ENCODE data around the gene BTG1. TPM values are rescaled to one million over a fixed set of nuclear protein-coding genes. Genes with fewer than 3 reads are reported as not detected.

The BTG1 gene
- polyA plus RNA-seq, 3 donors: 111 to 125 (median 120) TPM

DNA sequence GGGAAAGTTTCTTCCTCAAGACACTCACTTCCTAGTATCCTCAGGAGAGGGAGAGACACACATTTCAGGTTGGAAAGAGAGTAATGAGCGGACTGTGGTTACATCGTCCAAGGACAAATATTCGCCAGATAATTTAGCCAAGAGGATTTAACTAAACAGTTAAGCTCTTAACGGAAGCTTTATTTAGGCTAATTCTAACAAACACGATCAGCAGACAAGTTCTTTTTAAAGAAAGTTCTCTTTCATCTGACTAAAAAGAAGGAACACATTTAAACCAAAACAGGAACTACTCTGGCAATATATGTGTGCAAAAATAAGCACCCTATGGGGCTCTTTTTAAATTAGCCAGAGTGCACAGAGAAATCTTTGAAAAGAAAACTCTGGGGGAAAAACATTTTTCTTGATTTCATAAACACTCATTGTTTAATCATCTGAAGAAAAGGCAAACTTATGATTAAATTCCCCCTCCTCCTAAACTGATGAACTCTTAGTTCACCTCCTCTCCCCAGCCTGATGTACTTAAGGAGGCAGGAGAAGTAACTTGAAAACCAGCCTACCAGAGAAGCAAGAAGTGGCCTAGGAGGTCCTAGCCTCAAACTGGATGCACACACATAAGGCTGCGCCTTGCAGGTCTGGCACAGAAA, 13.3 kb upstream of the BTG1 start:
- no peak for DNase-seq (ENCODE audit: extremely low read depth in 1 of 11, low read depth in 9 of 11, low spot score in 4 of 11)

DNA sequence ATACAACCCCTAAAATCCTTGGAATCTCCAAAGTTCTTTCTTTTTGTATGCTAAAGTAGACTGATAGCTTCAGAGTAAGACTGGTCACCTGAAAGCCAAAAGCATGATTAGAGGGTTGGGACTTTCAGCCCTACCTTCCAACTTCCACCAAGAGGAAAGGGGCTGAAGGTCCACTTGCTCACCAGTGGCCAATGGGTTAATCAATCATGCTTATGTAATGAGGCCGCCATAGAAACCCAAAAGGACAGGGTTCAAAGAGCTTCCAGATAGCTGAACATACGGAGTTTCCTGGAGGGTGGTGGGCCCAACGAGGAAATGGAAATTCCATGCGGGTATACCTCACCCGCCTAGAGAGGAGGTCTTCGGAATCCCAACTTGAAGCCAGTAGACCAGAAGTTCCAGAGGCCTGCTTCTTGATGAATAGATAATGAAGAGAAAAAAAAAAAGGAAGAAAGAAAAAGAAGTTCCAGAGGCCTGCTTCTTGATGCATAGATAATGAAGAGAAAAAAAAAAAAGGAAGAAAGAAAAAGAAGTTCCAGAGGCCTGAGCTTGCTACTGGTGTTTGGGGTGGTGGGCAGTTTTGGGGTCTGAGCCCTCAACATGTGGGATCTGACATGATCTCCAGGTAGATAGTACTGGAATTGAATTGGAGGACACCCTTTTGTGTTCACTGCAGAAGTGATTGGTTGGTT, 11.2 kb upstream of the BTG1 start:
- DNase-seq (ENCODE audit: extremely low read depth in 1 of 11, low read depth in 9 of 11, low spot score in 4 of 11): no peak

DNA sequence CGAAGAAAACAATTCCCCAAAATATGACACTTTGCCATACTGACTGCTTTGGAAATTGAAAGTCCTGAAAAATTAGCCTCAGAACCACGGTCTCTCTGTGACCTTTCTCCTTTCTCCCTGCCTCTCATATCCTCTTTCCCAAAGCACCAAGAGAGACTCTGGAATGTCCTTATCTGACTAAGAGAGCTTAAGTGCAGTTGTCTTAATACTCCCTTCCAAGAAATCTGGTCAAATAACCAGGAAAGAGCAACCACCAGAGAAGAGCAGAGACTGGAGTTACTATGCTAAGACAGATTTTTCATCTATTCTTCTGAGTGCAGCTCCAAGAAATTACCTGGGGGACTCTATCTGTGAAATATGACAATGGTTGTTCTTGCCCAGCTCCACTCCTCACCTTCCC, 10.5 kb upstream of the BTG1 start:
- no peak for DNase-seq (ENCODE audit: extremely low read depth in 1 of 11, low read depth in 9 of 11, low spot score in 4 of 11)

DNA sequence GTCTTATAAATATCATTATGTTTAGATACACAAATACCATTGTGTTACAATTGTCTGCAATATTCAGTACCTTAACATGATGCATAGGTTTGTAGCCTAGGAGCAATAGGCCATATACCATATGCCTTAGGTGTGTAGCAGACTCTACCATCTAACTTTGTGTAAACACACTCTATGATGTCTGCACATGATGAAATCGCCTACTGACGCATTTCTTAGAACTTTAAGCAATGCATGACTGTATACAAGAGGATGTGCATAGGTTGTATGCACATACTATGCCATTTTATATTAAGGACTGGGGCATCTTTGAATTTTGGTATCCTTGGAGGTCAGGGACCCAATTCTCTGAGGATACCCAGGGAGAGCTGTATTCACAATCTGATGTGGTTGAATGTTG, 10.1 kb upstream of the BTG1 start:
- DNase-seq (ENCODE audit: extremely low read depth in 1 of 11, low read depth in 9 of 11, low spot score in 4 of 11): no peak

DNA sequence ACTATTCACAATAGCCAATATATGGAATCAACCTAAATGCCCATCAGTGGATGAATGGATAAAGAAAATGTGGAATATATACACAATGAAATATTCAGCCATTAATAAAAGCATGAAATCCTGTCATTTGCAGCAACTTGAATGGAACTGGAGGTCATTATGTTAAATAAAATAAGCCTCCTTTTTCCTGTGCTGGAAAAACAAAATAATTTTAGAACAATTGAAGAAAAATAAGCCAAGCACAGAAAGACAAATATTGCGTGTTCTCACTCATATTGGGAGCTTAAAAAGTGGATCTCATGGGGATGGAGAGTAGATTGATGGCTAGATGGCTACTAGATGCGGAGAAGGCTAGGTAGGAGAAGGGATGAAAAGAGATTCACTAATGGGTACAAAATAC, 6.3 kb upstream of the BTG1 start:
- DNase-seq (ENCODE audit: extremely low read depth in 1 of 11, low read depth in 9 of 11, low spot score in 4 of 11): no peak

DNA sequence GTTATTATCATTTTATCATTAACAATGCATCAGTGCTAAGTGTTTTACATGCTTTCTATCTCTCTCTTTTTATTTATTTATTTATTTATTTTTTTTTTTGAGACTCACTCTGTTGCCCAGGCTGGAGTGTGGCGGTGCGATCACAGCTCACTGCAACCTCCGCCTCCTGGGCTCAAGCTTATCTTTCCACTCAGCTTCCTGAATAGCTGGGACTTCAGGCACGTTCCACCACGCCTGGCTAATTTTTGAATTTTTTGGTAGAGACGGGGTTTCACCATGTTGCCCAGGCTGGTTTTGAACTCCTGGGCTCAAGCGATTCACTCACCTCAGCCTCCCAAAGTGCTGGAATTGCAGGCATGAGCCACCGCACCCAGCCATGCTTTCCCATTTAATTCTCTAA, 3.9 kb upstream of the BTG1 start:
- no peak for DNase-seq (ENCODE audit: extremely low read depth in 1 of 11, low read depth in 9 of 11, low spot score in 4 of 11)

DNA sequence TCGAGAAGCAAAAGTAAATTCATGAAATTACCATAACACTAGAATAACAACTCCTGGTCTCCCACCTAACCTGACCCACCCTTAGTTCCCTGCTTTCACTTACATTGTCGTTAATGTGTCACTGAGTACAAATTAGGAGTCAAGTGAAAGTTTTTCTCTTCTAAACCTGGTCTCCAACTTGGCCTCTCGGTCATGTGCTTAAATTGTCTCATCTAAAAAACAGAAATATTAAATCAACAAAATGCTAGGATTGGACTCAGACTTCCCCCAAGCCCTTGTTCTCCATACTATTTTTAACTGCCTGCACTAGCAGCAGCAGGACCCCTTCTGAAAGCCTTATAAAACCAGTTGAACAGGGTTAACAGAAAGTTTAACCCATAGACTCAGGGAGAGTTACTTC, 1.8 kb upstream of the BTG1 start:
- DNase-seq (ENCODE audit: extremely low read depth in 1 of 11, low read depth in 9 of 11, low spot score in 4 of 11): peak in 5 of 11 donors; percentile 38 to 72 (median 40)

DNA sequence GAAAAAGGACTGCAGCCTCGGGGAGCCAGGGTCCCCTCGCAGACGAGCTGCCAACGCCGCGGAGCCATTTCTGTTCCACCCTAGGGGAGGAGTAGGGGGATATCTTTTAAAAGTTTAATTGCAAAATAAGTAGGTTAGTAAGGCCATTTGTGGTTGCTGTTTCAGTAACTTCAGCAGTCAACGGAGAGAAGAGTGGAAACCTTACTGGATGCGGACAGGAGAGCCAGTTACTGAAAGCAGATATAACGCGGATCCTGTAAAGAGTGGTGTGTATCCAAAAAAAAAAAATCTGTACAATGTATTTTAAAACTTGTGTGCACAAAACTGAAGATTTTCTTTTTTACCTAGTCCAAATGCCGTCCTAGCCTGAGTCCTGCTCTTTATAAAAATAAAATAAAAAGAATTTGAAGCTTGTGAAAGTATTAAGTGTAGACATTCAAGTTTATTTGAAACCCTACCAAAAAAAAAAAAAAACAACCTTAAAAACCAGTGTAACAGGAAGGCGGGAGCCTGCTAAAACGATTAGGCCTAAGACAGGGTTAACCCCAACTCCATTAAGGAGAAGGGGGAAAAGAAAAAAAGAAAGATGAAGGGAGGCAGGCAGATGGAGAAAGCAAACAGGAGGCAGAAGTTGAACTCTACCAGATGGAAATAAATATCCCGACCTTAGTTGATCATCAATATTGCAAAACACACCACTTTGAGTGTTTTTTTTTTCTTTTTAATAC, 1.0 kb upstream of the BTG1 start:
- DNase-seq (ENCODE audit: extremely low read depth in 1 of 11, low read depth in 9 of 11, low spot score in 4 of 11): peak in 1 of 11 donors; percentile 38

DNA sequence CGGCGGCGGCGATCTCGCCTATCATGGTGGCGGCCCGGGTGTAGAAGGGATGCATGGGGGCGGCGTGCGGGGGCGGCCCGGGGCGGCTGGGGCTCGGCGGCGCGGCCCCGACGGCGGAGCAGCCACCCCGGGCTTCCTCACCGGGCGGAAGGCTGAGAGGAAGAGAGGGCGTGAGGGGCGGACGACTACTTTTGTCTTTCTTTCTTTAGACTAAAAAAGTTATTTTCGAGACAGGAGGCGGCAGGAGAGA, 240 bp downstream of the BTG1 start:
- no peak for DNase-seq (ENCODE audit: extremely low read depth in 1 of 11, low read depth in 9 of 11, low spot score in 4 of 11)

DNA sequence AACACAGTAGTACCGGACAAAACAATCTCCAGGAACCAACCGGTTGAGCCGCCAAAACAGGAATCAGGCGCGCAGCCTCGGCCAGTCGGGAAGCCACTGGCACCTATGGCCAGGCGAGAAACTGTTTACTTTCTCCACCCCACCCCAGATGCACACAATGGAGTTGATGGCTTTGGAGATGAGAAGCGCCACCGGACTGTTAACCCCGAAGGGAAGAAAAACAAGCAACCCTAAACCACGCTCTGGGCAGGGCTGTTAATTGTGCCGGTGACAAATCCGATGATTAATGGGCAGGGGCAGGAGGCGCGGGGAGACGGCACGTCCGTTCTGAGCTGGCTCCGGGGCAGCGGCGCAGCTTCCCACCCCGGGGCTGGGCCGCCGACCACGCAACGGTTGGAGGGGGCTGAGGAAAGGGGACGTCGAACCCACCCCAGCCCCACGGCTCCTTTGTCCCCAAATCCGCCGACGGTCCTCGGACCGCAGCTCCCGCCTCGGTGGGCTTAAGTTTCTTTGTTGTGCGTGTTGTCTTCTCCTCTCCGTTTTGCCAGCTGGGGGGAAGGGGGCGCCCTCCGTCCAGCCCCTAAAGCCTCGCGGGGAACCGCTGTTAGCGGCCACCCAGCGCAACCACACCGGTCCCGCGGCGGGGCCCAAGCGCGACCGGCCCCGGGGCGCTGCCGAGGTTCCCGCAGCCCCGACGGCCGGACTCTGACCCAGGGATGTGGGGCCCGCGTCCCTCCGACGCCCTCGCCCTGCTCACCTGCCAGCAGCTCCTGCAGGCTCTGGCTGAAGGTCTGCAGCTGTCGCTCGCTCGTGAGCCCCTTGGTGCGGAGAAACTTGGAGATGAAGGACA, 790 bp downstream of the BTG1 start:
- peak in 6 of 11 donors; percentile 42 to 72 (median 60) for DNase-seq (ENCODE audit: extremely low read depth in 1 of 11, low read depth in 9 of 11, low spot score in 4 of 11)

DNA sequence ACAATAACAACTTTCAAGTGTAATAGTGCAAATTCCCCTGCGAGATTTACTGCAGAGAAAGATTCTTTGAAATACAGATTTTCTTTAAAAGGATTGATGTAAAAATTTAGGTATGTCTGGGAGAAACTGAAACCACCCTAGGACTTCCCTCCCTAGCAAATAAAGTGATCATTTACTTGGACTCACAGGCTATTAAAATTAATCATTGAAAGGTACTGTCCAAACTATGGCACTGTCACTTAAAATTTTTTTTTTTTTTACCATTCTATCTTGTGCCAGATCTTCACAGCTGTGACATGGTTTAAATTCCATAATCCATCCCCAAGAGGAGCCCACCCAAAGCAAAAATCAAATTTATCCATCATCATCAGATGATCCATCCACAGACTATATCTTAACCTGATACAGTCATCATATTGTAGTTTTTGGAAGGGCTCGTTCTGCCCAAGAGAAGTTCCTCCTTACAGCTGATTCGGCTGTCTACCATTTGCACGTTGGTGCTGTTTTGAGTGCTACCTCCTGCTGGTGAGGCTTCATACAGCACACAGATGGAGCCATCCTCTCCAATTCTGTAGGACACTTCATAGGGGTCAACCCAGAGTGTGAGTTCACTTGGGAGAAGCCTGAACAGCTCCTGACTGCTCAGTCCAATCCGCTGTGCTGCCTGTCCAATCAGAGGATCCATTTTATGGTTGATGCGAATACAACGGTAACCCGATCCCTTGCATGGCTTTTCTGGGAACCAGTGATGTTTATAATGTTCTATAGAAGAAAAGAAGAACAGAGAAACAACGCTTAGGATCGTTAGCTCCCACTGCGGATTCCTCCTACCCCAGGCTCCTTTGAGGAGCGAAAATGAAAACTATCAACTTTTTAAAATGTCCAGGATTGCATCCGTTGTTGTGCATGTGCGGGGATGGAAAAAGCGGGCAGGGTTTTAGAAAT, 1.7 kb downstream of the BTG1 start:
- DNase-seq (ENCODE audit: extremely low read depth in 1 of 11, low read depth in 9 of 11, low spot score in 4 of 11): peak in 10 of 11 donors; percentile 63 to 90 (median 78)

DNA sequence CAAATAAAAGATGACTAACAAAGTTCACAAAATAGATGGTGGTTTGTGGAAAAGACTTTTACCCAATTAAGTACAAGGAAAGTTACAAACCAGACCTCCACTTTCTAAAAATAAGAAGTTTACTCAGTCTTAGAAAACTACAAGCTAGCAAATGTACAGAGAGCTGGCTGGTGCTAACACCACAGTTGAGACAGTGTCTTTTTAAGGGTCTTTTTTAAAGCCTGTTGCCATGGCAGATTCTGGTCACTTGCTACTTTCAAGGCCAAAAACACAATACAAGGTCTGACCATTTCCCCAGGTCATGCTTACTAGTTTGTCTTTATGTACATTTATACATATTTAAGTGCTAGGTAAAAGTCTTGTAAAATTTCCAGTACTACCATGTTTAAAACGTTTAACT, 2.4 kb downstream of the BTG1 start:
- DNase-seq (ENCODE audit: extremely low read depth in 1 of 11, low read depth in 9 of 11, low spot score in 4 of 11): no peak

DNA sequence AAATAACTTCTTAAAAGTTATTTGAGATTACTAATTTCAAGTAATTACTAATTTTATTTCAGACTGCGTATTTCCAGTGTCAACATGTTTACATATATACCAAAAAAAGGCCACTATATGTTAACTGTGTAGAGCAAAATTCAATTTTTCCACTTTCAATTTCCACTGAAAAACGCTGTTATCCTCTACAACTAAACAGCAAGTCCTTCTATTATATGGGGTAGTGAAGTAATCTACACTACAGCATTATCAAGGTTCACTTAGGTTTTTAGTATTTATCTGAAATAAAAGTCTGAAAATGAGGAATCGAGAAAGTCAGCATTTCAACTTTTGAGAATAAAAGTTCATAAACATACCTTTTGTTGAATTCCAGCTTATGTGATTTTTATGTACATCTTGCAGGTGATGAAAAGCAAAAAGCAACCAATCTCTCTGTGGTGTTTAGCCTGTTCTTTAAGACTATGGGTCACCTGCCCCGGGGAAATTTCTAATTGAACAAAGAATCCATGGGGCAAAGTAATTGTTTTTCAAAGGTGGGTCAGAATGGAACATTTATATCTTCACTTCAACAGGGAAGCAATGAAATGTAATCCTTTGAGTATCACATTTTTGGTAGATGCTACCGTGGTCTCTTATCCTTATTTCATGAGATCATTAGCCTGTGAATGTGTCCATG, 3.3 kb downstream of the BTG1 start:
- DNase-seq (ENCODE audit: extremely low read depth in 1 of 11, low read depth in 9 of 11, low spot score in 4 of 11): no peak

DNA sequence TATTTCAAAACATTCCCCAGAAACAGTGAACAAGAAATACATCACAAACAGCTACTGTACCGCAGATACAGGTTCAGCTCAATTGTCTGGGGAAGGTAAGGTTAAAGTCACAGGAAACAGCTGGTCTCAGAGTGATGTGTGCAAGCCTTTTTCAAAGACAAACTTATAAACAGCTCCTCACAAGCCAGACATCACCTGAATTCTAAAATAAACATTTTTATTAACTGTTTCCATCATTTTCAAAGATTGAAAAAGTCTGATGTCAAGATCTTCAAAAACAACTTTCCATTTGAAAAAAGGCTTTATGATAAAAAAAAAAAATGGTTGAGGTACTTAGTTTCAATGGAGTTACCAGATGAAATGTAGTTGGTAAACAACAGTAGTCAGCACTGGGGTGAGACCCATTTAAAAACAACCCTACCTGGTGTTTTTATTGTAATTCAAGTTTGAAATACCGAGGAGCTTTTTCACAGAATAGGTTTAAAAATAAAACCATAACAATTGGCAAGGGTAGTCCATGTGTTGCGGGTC, 4.0 kb downstream of the BTG1 start:
- no peak for DNase-seq (ENCODE audit: extremely low read depth in 1 of 11, low read depth in 9 of 11, low spot score in 4 of 11)

DNA sequence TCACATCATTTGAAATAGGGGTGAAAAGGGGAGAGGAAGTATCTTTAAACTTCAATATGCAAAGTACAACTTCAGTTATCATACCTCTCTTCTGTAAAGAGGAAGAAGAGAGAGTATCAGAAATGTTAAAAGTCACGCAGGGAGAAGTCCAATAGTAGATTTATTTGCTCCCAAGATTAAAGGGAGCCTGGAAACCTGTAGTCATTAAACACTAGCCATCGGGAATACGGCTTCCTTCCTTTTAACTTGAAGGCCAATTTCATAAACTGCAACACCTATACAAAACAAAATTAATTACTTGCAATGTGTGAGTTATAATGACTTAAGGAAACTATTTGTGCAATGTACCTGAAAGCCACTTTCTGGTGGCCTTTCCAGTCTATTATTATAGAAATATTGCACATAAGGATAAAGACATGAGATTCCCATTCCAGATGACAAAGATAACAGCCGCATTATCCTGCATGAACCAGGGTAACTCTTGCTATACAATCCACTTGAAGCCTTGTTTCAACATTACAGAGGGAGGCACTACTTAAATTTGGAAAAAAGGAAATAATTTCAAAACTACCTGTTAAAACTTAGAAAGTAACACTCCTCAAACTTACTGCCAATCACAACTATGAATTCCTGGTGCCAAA, 4.6 kb downstream of the BTG1 start:
- no peak for DNase-seq (ENCODE audit: extremely low read depth in 1 of 11, low read depth in 9 of 11, low spot score in 4 of 11)

DNA sequence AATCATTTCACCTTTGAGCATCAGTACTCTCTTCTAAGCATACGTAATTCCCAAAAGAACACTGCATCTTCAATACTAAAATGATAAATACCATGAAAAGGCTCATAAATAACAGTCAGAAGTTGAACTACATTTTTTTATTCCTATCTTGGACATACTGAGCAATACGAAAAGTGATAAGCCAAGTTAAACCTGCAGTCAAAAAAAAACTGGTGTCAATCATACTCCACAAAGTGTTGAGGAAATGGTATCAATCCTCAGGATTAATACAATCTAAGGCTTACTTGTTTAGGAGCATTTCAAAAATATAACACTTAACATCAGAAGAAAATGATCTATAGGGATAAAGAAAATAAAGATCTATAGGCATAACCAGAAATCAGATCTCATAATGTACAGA, 5.5 kb downstream of the BTG1 start:
- no peak for DNase-seq (ENCODE audit: extremely low read depth in 1 of 11, low read depth in 9 of 11, low spot score in 4 of 11)

DNA sequence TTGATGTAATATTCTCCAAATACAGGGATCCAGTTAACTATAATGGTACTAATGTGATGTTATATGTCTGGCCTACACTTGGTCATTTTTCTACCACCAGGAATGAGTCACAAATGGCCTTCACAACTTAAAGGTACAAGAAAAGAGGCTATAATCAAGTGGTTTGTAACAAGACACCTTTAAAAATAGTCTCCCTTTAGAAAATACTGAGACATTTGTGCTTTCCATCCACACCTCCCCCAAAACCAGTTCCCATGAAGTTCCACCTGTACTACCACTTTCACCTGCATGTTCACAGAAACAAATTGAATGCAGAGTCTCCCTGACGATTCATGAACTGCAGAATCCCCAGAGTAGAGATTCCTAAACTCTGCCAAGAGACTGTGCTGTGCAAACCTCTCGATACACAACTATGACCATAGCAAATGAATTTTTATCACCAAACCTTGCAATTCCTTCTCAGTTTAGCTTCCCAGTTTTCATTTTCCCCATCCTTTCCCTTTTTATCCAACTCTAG, 6.0 kb downstream of the BTG1 start:
- no peak for DNase-seq (ENCODE audit: extremely low read depth in 1 of 11, low read depth in 9 of 11, low spot score in 4 of 11)

Measured in renal cortex interstitium (tissue), 11 donors.